SK-N-SH treated with all-trans-retinoic acid at 6 μM for 48 hours (cell line): ENCODE results near the gene MYO5C.

Experiments
- ATAC-seq: fragments of 200-7000 bp; cut with Tn5 transposase; 3 replicates; pipeline ENCODE4 v1.9.1; 2020; ENCODE audit warnings: mild to moderate bottlenecking, moderate library complexity
- ARNTL ChIP-seq: fragments of 450-650 bp; formaldehyde crosslinking; IDR thresholded peaks from 2 replicates; pipeline ENCODE4 v1.5.0; 2020; ENCODE audit warnings: low read depth, mild to moderate bottlenecking, moderate library complexity, borderline replicate concordance
- CSDC2 ChIP-seq: fragments of 250-450 bp; sonication (Bioruptor Pico); IDR thresholded peaks from 2 replicates; pipeline ENCODE4 v1.5.0; 2020; ENCODE audit warnings: mild to moderate bottlenecking, moderate library complexity
- CSRNP3 ChIP-seq: fragments of 250-450 bp; sonication (Bioruptor Pico); IDR thresholded peaks from 2 replicates; pipeline ENCODE4 v1.5.1; 2021; ENCODE audit warnings: mild to moderate bottlenecking, moderate library complexity
- ESRRG ChIP-seq: fragments of 250-450 bp; sonication (Bioruptor Pico); IDR thresholded peaks from 2 replicates; pipeline ENCODE4 v1.6.1; 2021; ENCODE audit warnings: mild to moderate bottlenecking
- GLIS3 ChIP-seq: fragments of 250-450 bp; sonication (Bioruptor Pico); IDR thresholded peaks from 2 replicates; pipeline ENCODE4 v1.5.0; 2020; ENCODE audit warnings: mild to moderate bottlenecking, moderate library complexity
- OSR1 ChIP-seq: fragments of 250-450 bp; sonication (Bioruptor Pico); IDR thresholded peaks from 2 replicates; pipeline ENCODE4 v1.8.0; 2022; ENCODE audit warnings: moderate library complexity, mild to moderate bottlenecking, inconsistent platforms
- PATZ1 ChIP-seq: fragments of 250-450 bp; sonication (Bioruptor Pico); IDR thresholded peaks from 2 replicates; pipeline ENCODE4 v1.8.0; 2020; ENCODE audit warnings: mild to moderate bottlenecking, moderate library complexity, borderline replicate concordance
- POU6F1 ChIP-seq: fragments of 250-450 bp; sonication (Bioruptor Pico); IDR thresholded peaks from 2 replicates; pipeline ENCODE4 v1.8.0; 2021; ENCODE audit warnings: low read depth, mild to moderate bottlenecking, moderate library complexity, borderline replicate concordance
- PPARA ChIP-seq: fragments of 250-450 bp; sonication (Bioruptor Pico); IDR thresholded peaks from 2 replicates; pipeline ENCODE4 v1.5.0; 2020; ENCODE audit warnings: mild to moderate bottlenecking, borderline replicate concordance
- RARB ChIP-seq: fragments of 250-450 bp; sonication (Bioruptor Pico); IDR thresholded peaks from 2 replicates; pipeline ENCODE4 v1.8.0; 2021; ENCODE audit warnings: mild to moderate bottlenecking, moderate library complexity
- SNAI2 ChIP-seq: fragments of 250-450 bp; sonication (Bioruptor Pico); IDR thresholded peaks from 2 replicates; pipeline ENCODE4 v1.5.0; 2020; ENCODE audit warnings: mild to moderate bottlenecking, moderate library complexity
- TCF4 ChIP-seq: fragments of 250-450 bp; sonication (Bioruptor Pico); IDR thresholded peaks from 2 replicates; pipeline ENCODE4 v1.8.0; 2021; ENCODE audit warnings: mild to moderate bottlenecking, moderate library complexity, borderline replicate concordance
- TOX ChIP-seq: fragments of 250-450 bp; sonication (Bioruptor Pico); IDR thresholded peaks from 2 replicates; pipeline ENCODE4 v1.8.0; 2021; ENCODE audit warnings: mild to moderate bottlenecking, moderate library complexity, borderline replicate concordance
- TSHZ2 ChIP-seq: fragments of 250-450 bp; sonication (Bioruptor Pico); IDR thresholded peaks from 2 replicates; pipeline ENCODE4 v1.5.0; 2020; ENCODE audit warnings: mild to moderate bottlenecking, moderate library complexity
- ZC3H10 ChIP-seq: fragments of 250-450 bp; sonication (Bioruptor Pico); IDR thresholded peaks from 2 replicates; pipeline ENCODE4 v1.5.1; 2021; ENCODE audit warnings: mild to moderate bottlenecking, moderate library complexity
- ZFP3 ChIP-seq: fragments of 250-450 bp; sonication (Bioruptor Pico); IDR thresholded peaks from 2 replicates; pipeline ENCODE4 v1.5.0; 2020; ENCODE audit warnings: mild to moderate bottlenecking, moderate library complexity
- ZNF565 ChIP-seq: fragments of 450-650 bp; formaldehyde crosslinking; conservative IDR thresholded peaks from 2 replicates; pipeline ENCODE4 v1.5.0; 2020; ENCODE audit warnings: low read depth, mild to moderate bottlenecking, moderate library complexity
- ZNF70 ChIP-seq: fragments of 450-650 bp; formaldehyde crosslinking; IDR thresholded peaks from 2 replicates; pipeline ENCODE4 v1.5.0; 2020; ENCODE audit warnings: mild to moderate bottlenecking, moderate library complexity
- ZNF8 ChIP-seq: fragments of 450-650 bp; formaldehyde crosslinking; IDR thresholded peaks from 2 replicates; pipeline ENCODE4 v1.5.0; 2020; ENCODE audit warnings: mild to moderate bottlenecking, moderate library complexity

Gene MYO5C

GRCh38 chr15:52180196-52180835 is 115.3 kb downstream of the MYO5C start:
- no peak for ATAC-seq
- TF ChIP-seq TCF4 (CRISPR knock-in tag): no peak

- peak; percentile 89 for ATAC-seq
- TF ChIP-seq CSDC2 (CRISPR knock-in tag): no peak
- no peak for TF ChIP-seq GLIS3 (CRISPR knock-in tag)
- TF ChIP-seq ZC3H10: no peak
- no peak for TF ChIP-seq PATZ1 (CRISPR knock-in tag)
- TF ChIP-seq ZNF565 (CRISPR knock-in tag): no peak
- TF ChIP-seq TCF4 (CRISPR knock-in tag): no peak
- TF ChIP-seq TOX (CRISPR knock-in tag): no peak
- no peak for TF ChIP-seq ZNF70 (CRISPR knock-in tag)
- TF ChIP-seq CSRNP3 (CRISPR knock-in tag): no peak
Observed at GRCh38 chr15:52179278-52180195, 116.1 kb downstream of the MYO5C start.

GRCh38 chr15:52178765-52179164 is 116.8 kb downstream of the MYO5C start:
- TF ChIP-seq ZNF8 (no peak), PPARA (CRISPR knock-in tag) (no peak), PATZ1 (CRISPR knock-in tag) (no peak), OSR1 (no peak), RARB (no peak), ZNF565 (CRISPR knock-in tag) (no peak), ZFP3 (CRISPR knock-in tag) (no peak), SNAI2 (CRISPR knock-in tag) (no peak), ZC3H10 (no peak), POU6F1 (CRISPR knock-in tag) (no peak), GLIS3 (CRISPR knock-in tag) (no peak), CSRNP3 (CRISPR knock-in tag) (no peak), TOX (CRISPR knock-in tag) (no peak), ESRRG (no peak), ZNF70 (CRISPR knock-in tag) (no peak), ARNTL (CRISPR knock-in tag) (no peak), TSHZ2 (CRISPR knock-in tag) (no peak)
- ATAC-seq: peak; percentile 4; the same call in 2 of the 3 replicates
